ENCODE measurements around the gene PTPRG. TPM values are rescaled to one million over a fixed set of nuclear protein-coding genes. Genes with fewer than 3 reads are reported as not detected.

PTPRG gene
- total RNA-seq, 2 experiments from 2014 or later, result not detected

GRCh38 chr3:61662861-61663260, 101.5 kb downstream of the PTPRG start:
- H3K36me3 Mint-ChIP-seq (ENCODE audit: low read depth), result no peaks in the 10 kb centered on the region
- no peaks in the 10 kb centered on the region for H3K27me3 Mint-ChIP-seq (ENCODE audit: low read depth)
- no peaks in the 10 kb centered on the region for H3K4me1 Mint-ChIP-seq (ENCODE audit: low read depth)
- no peaks in the 10 kb centered on the region for H3K9me3 Mint-ChIP-seq (ENCODE audit: insufficient read depth)
- no peak for ATAC-seq
- CTCF ChIA-PET, result no interaction called here
- DNase-seq, result no peak
- POLR2A ChIA-PET, result no interaction called here
- H3K4me3 Mint-ChIP-seq, result no peak overlapping the region
- H3K27ac Mint-ChIP-seq, result no peak overlapping the region

GRCh38 chr3:61663356-61664104, 102.2 kb downstream of the PTPRG start:
- ATAC-seq (no peak), DNase-seq (no peak)
- POLR2A ChIA-PET, result no interaction called here
- no peaks in the 10 kb centered on the region for H3K27me3 Mint-ChIP-seq (ENCODE audit: low read depth)
- no peak overlapping the region for H3K27ac Mint-ChIP-seq
- no peaks in the 10 kb centered on the region for H3K4me1 Mint-ChIP-seq (ENCODE audit: low read depth)
- CTCF ChIA-PET, result no interaction called here
- H3K36me3 Mint-ChIP-seq (ENCODE audit: low read depth), result no peaks in the 10 kb centered on the region
- H3K9me3 Mint-ChIP-seq (ENCODE audit: insufficient read depth), result no peaks in the 10 kb centered on the region
- H3K4me3 Mint-ChIP-seq, result no peak overlapping the region

- H3K27me3 Mint-ChIP-seq (ENCODE audit: low read depth), result no peaks in the 10 kb centered on the region
- no peaks in the 10 kb centered on the region for H3K9me3 Mint-ChIP-seq (ENCODE audit: insufficient read depth)
- no peaks in the 10 kb centered on the region for H3K36me3 Mint-ChIP-seq (ENCODE audit: low read depth)
- no peaks in the 10 kb centered on the region for H3K4me1 Mint-ChIP-seq (ENCODE audit: low read depth)
- no peak overlapping the region for H3K27ac Mint-ChIP-seq
- ATAC-seq (no peak), DNase-seq (no peak)
- ChIA-PET CTCF (no interaction called here), POLR2A (no interaction called here)
- no peak overlapping the region for H3K4me3 Mint-ChIP-seq
These were observed 102.7 kb downstream of the PTPRG start for GRCh38 chr3:61664105-61664482.

- ChIA-PET POLR2A (no interaction called here), CTCF (no interaction called here)
- DNase-seq (no peak), ATAC-seq (no peak)
- H3K9me3 Mint-ChIP-seq (ENCODE audit: insufficient read depth), result no peaks in the 10 kb centered on the region
- H3K4me1 Mint-ChIP-seq (ENCODE audit: low read depth), result no peaks in the 10 kb centered on the region
- H3K36me3 Mint-ChIP-seq (ENCODE audit: low read depth), result no peaks in the 10 kb centered on the region
- no peak overlapping the region for H3K4me3 Mint-ChIP-seq
- no peaks in the 10 kb centered on the region for H3K27me3 Mint-ChIP-seq (ENCODE audit: low read depth)
- H3K27ac Mint-ChIP-seq, result no peak overlapping the region
These were observed 103.8 kb downstream of the PTPRG start for GRCh38 chr3:61665121-61665520.

- ChIA-PET POLR2A (no interaction called here), CTCF (no interaction called here)
- Mint-ChIP-seq H3K4me3 (no peak overlapping the region), H3K4me1 (ENCODE audit: low read depth) (no peaks in the 10 kb centered on the region), H3K36me3 (ENCODE audit: low read depth) (peaks cover 2% of the 10 kb centered on the region), H3K27me3 (ENCODE audit: low read depth) (no peaks in the 10 kb centered on the region), H3K27ac (no peak overlapping the region), H3K9me3 (ENCODE audit: insufficient read depth) (peaks cover 5% of the 10 kb centered on the region)
- ATAC-seq (no peak), DNase-seq (no peak)
These were observed 104.6 kb downstream of the PTPRG start for GRCh38 chr3:61665987-61666386.

GRCh38 chr3:61666615-61667330, 105.4 kb downstream of the PTPRG start:
- no peak overlapping the region for H3K27ac Mint-ChIP-seq
- no peak for DNase-seq
- CTCF ChIA-PET, result no interaction called here
- no peak for ATAC-seq
- peaks cover 2% of the 10 kb centered on the region for H3K36me3 Mint-ChIP-seq (ENCODE audit: low read depth)
- H3K4me1 Mint-ChIP-seq (ENCODE audit: low read depth), result no peaks in the 10 kb centered on the region
- H3K9me3 Mint-ChIP-seq (ENCODE audit: insufficient read depth), result peaks cover 5% of the 10 kb centered on the region
- H3K4me3 Mint-ChIP-seq, result no peak overlapping the region
- H3K27me3 Mint-ChIP-seq (ENCODE audit: low read depth), result no peaks in the 10 kb centered on the region
- POLR2A ChIA-PET, result no interaction called here

- DNase-seq (no peak), ATAC-seq (no peak)
- no peak overlapping the region for H3K27ac Mint-ChIP-seq
- H3K27me3 Mint-ChIP-seq (ENCODE audit: low read depth), result no peaks in the 10 kb centered on the region
- peaks cover 2% of the 10 kb centered on the region for H3K36me3 Mint-ChIP-seq (ENCODE audit: low read depth)
- CTCF ChIA-PET, result no interaction called here
- H3K4me1 Mint-ChIP-seq (ENCODE audit: low read depth), result no peaks in the 10 kb centered on the region
- H3K4me3 Mint-ChIP-seq, result no peak overlapping the region
- peaks cover 5% of the 10 kb centered on the region for H3K9me3 Mint-ChIP-seq (ENCODE audit: insufficient read depth)
- POLR2A ChIA-PET, result no interaction called here
These were observed 106.0 kb downstream of the PTPRG start for GRCh38 chr3:61667383-61667782.

GRCh38 chr3:61667814-61668213, 106.4 kb downstream of the PTPRG start:
- Mint-ChIP-seq H3K9me3 (ENCODE audit: insufficient read depth) (peaks cover 5% of the 10 kb centered on the region), H3K27ac (no peak overlapping the region), H3K4me3 (no peak overlapping the region), H3K27me3 (ENCODE audit: low read depth) (no peaks in the 10 kb centered on the region), H3K36me3 (ENCODE audit: low read depth) (peaks cover 2% of the 10 kb centered on the region), H3K4me1 (ENCODE audit: low read depth) (no peaks in the 10 kb centered on the region)
- POLR2A ChIA-PET, result no interaction called here
- CTCF ChIA-PET, result no interaction called here
- DNase-seq (no peak), ATAC-seq (no peak)

- H3K9me3 Mint-ChIP-seq (ENCODE audit: insufficient read depth), result peaks cover 5% of the 10 kb centered on the region
- no peak overlapping the region for H3K27ac Mint-ChIP-seq
- POLR2A ChIA-PET, result no interaction called here
- H3K36me3 Mint-ChIP-seq (ENCODE audit: low read depth), result peaks cover 2% of the 10 kb centered on the region
- CTCF ChIA-PET, result no interaction called here
- H3K4me3 Mint-ChIP-seq, result no peak overlapping the region
- no peak for DNase-seq
- ATAC-seq, result no peak
- H3K27me3 Mint-ChIP-seq (ENCODE audit: low read depth), result no peaks in the 10 kb centered on the region
- H3K4me1 Mint-ChIP-seq (ENCODE audit: low read depth), result no peaks in the 10 kb centered on the region
These were observed 107.0 kb downstream of the PTPRG start for GRCh38 chr3:61668317-61668864.

- no peaks in the 10 kb centered on the region for H3K27me3 Mint-ChIP-seq (ENCODE audit: low read depth)
- ATAC-seq (no peak), DNase-seq (no peak)
- H3K9me3 Mint-ChIP-seq (ENCODE audit: insufficient read depth), result peaks cover 5% of the 10 kb centered on the region
- no peak overlapping the region for H3K27ac Mint-ChIP-seq
- CTCF ChIA-PET, result no interaction called here
- H3K4me1 Mint-ChIP-seq (ENCODE audit: low read depth), result no peaks in the 10 kb centered on the region
- H3K36me3 Mint-ChIP-seq (ENCODE audit: low read depth), result peaks cover 2% of the 10 kb centered on the region
- POLR2A ChIA-PET, result no interaction called here
- H3K4me3 Mint-ChIP-seq, result no peak overlapping the region
These were observed 107.8 kb downstream of the PTPRG start for GRCh38 chr3:61669203-61669602.

- H3K27ac Mint-ChIP-seq, result no peak overlapping the region
- ChIA-PET CTCF (no interaction called here), POLR2A (no interaction called here)
- H3K4me3 Mint-ChIP-seq, result no peak overlapping the region
- no peaks in the 10 kb centered on the region for H3K27me3 Mint-ChIP-seq (ENCODE audit: low read depth)
- no peak for DNase-seq
- peaks cover 5% of the 10 kb centered on the region for H3K9me3 Mint-ChIP-seq (ENCODE audit: insufficient read depth)
- no peak for ATAC-seq
- no peaks in the 10 kb centered on the region for H3K4me1 Mint-ChIP-seq (ENCODE audit: low read depth)
- peaks cover 2% of the 10 kb centered on the region for H3K36me3 Mint-ChIP-seq (ENCODE audit: low read depth)
These were observed 108.4 kb downstream of the PTPRG start for GRCh38 chr3:61669668-61670299.

GRCh38 chr3:61673651-61674050, 112.3 kb downstream of the PTPRG start:
- Mint-ChIP-seq H3K9me3 (ENCODE audit: insufficient read depth) (peaks cover 5% of the 10 kb centered on the region), H3K27ac (no peak overlapping the region), H3K4me1 (ENCODE audit: low read depth) (no peaks in the 10 kb centered on the region), H3K4me3 (no peak overlapping the region), H3K36me3 (ENCODE audit: low read depth) (peaks cover 2% of the 10 kb centered on the region), H3K27me3 (ENCODE audit: low read depth) (no peaks in the 10 kb centered on the region)
- no peak for ATAC-seq
- CTCF ChIA-PET, result no interaction called here
- no peak for DNase-seq
- POLR2A ChIA-PET, result no interaction called here

Measured in activated CD8-positive, alpha-beta T cell treated with anti-CD3 and anti-CD28 coated beads, Interleukin-2, amount 10 ng/mL, durations not matched to agents 7 days and 5 days (primary cell).